Right lung (tissue), 5 donors: ENCODE measurements around the gene SPATS2. TPM values are rescaled to one million over a fixed set of nuclear protein-coding genes. Genes with fewer than 3 reads are reported as not detected.

ENCODE experiments used
- DNase-seq, 2 donors: peaks; one replicate each; pipeline ENCODE4 v3.0.0-alpha.2; 2013
- polyA plus RNA-seq, 5 donors: library from polyadenylated mRNA; unstranded; fragments of 120-200 nt; gene quantifications; one replicate each; pipeline versions ENCODE4 v1.2.1 to v1.2.3, GENCODE V29; 2013; ENCODE audit warnings: inconsistent platforms in 1 of 5, low replicate concordance in 1 of 5; ENCODE audit not compliant: insufficient read length in 5 of 5, insufficient read depth in 1 of 5

Gene SPATS2
- polyA plus RNA-seq, 5 donors, result 55.9 to 77.0 (median 66.8) TPM

DNA sequence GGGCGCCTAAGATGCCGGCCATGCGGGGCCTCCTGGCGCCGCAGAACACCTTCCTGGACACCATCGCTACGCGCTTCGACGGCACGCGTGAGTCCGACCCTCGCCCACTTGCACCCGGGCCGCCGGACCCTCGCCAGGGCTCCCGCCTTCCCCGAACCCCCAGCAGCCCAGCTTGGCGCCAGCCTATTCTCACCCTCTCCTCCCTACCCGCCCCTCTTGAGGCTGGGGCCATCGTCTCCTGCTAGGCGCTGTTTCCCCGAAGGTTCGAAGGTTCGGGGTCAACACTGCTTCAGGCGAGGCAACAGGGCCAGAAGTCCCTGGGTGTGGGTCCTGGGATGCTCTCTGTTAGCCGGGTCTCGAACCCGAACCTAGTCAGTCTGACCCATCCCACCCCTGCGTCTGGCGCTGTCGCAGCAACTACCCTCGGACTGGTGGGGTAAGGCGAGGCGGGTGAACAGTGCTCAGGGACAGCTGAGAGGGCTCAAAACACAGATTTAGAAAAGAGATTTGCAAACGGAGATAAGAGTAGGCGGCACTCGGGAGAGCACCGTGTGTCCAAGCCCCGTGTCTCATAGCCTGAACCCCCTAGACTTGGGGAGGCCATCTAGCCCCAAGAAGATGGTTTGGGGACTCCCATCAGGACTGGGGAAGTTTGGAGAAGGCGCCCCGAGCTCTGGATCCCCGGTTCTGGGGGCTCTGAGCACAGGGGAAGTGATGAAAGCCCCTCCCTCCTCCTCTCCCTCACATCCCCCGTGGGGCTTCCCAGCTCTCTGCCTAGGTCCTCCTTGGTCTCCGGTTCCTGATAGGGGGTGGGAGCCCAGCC, 172.4 kb downstream of the SPATS2 start:
- DNase-seq, result no peak

DNA sequence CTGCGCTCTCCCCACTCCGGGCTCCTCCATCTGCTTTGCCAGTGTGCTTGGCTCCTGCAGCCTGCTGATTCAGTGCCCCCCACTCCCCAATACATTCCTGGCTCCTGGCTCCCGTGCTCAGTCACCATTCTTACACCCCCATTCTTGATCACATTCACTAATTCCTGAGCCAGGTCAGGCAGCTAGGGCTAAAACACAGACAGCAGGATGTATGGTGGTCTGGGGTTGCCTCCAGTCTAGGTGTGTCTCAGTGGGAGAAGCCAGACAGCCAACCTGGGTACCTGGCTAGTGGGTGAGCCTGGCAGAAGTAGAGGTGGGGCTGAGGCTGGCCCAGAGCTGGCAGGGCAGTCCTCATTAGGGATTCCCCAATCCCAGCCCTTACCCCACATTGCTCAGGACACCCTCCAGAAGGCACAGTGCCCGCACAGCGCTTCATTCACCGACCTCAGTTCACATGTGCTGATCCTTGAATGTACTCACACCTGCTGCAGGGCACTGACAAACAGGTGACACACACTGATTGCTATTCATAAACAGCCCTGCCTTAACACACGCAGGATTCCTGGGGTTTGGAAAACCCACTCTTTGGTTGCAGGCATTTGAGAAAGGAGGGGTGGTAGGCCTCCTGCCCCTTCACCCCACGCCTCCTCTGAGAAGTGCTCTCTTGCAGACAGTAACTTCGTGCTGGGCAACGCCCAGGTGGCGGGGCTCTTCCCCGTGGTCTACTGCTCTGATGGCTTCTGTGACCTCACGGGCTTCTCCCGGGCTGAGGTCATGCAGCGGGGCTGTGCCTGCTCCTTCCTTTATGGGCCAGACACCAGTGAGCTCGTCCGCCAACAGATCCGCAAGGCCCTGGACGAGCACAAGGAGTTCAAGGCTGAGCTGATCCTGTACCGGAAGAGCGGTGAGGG, 173.2 kb downstream of the SPATS2 start:
- DNase-seq, result no peak

DNA sequence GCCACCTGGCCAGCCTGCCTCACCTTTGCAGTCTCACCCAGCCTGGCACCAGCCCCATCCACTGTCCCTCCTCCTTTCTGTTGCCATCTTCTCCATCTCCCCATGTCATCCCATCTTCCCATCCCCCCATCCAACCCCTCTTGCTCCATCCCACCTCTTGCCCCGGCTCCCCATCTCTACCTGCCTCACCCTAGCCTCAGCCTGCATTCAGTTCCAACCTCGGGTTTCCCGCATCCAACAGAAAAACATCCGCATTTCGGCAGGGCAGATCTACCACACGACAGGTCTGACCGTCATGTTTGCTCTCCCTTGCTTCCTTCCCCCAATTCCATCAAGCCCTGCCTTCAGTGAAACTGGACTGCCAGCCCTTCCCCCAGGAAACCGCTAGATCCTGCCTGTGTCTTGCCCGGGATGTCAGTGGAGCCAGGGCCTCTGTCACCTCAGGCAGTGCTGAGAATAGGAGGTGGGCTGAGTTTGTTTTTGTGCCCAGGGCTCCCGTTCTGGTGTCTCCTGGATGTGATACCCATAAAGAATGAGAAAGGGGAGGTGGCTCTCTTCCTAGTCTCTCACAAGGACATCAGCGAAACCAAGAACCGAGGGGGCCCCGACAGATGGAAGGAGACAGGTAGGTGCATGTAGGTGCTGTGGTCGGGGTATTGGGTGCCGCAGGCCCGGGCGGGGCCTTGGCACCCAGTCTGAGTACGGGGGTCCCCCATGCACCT, 174.0 kb downstream of the SPATS2 start:
- DNase-seq, result no peak

DNA sequence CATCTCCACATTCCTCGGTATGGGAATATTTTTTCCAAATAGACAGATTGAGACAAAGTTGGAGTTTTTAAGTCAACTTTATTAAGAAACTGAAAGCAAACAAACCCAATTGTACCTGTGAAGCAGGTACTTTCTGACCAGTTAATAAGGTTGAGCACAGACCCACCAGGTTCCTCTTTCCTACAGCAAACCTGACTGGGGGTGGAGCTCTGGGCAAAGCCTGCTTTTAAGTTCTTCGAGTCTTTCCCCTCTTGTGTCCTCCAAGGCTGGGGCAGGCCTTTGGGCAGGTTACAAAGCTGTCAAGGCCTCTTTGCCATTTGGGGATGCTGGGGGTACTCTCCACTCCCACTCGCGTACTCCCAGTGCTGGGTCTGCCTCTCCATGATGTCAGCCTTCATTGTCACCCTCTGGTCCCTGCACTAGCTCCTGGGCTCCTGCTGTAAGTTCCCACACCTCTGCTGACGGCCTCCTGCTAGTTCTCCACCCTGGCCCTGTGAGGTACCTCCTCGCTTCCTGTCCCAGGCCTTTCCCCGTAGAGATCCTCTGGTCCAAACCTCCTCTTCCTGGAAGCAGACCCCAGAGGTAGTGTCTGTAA, 174.7 kb downstream of the SPATS2 start:
- no peak for DNase-seq

DNA sequence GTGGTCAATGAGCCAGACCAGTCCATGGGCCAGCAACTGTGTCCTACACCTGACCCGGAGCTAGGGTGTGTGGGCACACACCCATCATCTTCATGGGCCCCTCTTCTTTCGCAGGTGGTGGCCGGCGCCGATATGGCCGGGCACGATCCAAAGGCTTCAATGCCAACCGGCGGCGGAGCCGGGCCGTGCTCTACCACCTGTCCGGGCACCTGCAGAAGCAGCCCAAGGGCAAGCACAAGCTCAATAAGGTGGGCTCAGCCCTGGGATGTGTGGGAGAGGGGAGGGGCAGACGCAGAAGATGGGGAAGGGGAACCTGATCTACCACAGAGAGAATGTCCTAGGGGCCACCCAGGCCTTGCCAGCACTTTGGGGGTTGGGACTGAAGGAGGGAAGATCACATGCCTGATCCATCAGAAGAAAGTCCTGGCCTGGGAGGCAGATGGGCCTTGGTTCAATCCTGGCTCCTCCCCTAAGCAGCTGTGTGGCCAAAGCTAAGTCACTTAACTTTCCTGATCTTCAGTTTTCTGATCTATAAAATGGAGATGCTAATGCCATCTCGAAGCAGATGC, 175.4 kb downstream of the SPATS2 start:
- no peak for DNase-seq

DNA sequence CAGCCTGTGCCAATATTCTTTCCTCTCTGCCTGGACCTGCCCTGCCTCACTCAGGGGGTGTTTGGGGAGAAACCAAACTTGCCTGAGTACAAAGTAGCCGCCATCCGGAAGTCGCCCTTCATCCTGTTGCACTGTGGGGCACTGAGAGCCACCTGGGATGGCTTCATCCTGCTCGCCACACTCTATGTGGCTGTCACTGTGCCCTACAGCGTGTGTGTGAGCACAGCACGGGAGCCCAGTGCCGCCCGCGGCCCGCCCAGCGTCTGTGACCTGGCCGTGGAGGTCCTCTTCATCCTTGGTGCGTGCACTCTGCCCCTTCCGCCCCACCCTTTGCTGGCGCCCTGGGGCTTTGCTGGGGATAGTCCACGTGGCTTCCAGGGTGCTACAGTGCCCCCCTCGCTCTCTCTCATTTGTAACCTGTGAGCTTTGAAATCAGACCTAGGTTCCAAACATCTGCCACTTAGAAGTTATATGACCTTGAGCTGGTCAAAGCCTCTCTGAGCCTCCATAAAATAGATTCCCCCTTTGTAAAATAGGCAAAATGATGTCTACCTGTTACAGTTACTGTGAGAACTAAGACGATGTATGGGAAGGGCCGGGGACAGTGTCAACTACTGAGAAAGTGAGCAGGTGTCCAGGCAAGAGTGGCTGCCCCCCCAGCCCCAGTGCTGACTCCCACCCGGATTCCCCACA, 176.1 kb downstream of the SPATS2 start:
- DNase-seq, result no peak

DNA sequence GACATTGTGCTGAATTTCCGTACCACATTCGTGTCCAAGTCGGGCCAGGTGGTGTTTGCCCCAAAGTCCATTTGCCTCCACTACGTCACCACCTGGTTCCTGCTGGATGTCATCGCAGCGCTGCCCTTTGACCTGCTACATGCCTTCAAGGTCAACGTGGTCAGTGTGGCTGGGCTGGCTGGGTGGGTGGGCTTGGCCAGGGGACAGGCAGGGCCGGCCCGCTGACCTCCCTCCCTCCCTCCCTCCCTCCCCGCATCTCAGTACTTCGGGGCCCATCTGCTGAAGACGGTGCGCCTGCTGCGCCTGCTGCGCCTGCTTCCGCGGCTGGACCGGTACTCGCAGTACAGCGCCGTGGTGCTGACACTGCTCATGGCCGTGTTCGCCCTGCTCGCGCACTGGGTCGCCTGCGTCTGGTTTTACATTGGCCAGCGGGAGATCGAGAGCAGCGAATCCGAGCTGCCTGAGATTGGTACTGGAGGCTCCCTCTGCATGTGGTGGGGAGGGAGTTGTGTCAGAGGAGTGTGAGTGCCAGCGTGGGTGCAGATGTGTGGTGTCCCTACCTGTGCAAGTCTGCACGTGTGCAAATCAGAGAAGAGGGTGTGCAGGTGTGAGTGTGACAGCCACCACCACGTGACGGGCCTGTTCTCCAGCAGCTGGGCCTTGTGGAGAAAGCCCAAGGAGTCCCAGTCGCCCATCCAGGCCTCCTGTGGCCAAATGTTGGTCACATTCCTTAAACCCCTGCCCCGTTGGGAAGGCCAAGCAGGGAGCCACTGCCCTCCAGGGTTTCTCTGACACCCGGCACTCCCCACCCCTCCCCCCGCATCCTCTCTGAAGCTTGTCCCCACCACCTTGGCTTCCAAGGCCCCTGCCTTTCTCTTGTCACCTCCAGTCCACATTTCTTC, 176.9 kb downstream of the SPATS2 start:
- DNase-seq, result no peak

DNA sequence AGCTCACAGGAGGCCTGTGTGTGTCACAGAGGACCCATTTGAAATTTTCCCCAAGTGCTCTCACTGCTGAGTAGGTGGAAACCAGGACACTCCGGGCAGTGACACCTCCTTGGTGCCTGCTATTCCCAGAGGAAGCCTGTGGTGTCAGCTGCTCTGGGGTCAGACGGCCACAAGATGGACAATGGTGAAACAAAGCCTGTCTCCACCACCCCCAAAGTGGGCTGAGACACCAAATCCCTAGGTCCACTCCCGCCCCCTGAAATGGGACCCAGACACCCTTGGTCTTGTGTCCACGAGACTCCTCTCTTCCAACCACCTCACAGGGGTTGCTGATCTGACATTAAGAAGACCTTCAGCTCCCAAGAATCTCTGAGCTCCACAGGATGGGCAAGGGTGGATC, 178.6 kb downstream of the SPATS2 start:
- DNase-seq, result no peak

DNA sequence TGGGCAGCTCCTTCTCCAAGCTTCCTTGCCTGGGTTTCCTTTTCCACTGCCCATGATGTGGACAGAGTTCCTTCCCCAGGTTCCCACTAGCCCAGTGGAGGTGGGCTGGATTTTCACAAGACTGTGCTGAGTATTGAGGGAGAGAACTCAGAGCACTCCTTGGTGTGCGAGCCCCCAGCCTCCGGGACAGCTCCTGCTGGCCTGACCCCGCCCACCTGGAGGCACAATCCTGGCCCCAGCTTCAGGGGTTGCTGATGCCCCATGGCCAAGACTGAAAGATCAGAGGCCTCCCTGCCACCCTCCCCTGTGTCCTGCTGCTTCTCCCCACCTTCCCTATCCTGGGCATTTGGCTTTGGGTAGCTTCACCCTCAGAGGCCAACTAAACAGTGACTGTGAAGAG, 179.2 kb downstream of the SPATS2 start:
- no peak for DNase-seq

DNA sequence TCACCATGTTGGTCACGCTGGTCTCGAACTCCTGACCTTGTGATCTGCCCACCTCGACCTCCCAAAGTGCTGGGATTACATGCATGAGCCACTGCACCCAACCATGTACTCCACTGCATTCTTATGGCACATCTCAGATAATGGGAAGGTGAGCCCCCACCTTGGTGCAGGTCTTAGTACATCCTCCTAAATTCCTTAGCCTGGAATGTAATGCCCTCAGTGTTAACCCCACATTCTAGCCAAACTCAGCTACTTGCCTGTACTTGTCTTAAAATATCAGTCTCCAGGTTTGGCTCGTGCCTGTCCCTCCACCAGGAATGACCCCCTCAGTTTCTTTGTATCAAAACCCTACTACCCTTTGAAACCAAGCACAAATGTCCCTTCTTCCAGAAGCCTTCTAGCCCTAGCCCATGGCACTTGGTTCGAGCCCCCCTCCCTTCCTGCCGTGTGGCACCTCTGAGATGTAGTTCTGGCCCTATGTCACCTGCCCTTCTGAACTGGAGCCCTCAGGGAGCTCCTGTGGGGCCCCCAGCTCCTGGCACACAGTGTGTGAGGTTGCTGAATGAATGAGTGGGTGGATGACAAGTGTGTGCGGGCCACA, 179.9 kb downstream of the SPATS2 start:
- DNase-seq, result no peak

DNA sequence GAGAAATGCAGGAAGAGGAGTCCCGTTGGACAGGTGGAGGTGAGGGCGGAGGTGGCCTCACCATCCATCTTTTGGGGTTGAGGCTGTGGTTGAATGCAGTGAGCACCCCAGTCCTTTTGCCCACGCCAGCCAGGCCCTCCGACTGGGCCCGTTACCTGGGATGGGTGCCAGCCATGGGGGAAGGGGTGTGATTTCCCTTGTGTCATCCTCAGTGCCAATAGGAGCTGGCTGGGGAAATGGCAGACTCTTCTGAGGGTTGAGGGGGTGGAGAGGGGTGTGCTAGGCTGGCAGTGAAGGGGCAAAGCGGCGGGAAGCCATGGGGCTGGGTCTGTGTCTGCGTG, 181.2 kb downstream of the SPATS2 start:
- DNase-seq, result no peak

DNA sequence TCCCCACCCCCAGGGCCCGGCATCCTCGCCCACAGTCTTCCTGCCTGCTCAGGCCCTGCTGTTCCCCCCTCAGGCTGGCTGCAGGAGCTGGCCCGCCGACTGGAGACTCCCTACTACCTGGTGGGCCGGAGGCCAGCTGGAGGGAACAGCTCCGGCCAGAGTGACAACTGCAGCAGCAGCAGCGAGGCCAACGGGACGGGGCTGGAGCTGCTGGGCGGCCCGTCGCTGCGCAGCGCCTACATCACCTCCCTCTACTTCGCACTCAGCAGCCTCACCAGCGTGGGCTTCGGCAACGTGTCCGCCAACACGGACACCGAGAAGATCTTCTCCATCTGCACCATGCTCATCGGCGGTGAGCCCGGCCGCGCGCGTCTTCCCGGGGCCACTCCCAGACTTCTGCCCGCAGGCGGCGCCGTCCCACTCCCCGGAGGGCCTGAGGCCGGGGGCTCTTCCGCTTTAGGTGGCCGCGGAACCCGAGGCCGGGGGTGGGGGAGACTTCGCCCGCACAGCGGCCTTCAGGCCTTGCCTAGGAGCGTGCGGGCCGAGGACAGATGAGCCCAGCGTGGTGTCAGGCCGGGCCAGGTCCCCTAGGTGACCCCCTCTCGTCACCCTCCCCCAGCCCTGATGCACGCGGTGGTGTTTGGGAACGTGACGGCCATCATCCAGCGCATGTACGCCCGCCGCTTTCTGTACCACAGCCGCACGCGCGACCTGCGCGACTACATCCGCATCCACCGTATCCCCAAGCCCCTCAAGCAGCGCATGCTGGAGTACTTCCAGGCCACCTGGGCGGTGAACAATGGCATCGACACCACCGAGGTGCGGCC, 181.8 kb downstream of the SPATS2 start:
- DNase-seq, result peak; percentile 38 to 50

DNA sequence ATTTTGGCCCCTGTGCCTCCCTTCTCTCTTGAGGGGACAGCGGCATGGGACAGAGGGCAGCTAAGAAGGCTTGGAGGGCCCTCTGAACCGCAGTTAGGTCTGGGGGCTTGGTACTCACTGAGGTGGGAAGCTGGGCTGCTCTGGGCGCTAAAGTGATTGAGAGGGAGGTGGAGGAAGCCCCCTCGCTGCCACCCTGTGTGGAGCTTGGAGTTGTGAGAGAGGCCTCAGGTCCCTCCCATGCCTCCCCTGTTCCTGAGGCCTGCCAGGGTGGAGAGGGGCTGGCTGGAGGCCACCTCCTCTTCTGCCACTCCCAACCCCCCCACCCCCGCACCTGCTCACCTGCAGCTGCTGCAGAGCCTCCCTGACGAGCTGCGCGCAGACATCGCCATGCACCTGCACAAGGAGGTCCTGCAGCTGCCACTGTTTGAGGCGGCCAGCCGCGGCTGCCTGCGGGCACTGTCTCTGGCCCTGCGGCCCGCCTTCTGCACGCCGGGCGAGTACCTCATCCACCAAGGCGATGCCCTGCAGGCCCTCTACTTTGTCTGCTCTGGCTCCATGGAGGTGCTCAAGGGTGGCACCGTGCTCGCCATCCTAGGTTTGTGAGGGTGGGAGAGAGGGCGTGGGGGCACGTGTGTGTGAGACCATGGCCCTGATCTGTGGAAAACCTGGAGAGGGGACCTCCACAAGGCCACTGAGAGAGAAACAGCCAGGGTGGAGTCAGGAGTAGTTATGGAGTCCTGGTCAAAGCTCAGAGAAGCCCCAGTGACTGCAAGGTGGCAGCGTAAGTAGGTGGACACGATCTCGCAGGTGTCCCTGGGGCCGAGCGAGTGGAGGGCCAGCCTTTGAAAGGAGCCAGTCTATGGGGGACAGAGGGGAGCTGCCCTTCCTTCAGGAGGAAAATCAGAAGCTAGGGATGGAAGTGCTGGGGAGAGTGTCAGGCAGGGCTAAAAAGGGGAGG, 182.8 kb downstream of the SPATS2 start:
- no peak for DNase-seq

DNA sequence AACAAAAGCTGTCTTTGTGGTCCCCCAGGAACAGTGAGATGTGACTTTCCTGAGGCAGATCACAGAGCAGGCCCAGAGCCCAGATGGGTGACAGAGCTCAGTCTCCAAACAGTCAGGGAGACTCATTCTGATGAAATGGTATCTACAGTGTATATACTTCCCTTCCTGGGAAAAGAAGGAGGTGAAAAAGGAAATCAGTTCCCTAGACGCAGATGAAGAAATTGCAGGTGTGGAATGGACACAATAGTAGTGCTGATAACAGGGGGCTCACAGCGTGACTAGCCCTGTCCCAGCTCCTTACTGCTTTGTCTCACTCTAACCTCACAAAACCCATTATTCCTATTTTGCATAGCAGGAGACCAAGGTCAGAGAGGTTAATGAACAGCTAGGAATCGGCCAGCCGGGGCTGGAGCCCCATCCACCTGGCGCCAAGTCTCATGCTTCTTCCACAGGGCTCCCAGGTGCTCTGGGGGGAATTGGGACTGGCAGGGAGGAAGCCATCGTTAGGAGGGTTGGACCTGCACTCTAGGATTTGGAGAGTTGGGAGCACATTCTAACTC, 183.5 kb downstream of the SPATS2 start:
- DNase-seq, result no peak

DNA sequence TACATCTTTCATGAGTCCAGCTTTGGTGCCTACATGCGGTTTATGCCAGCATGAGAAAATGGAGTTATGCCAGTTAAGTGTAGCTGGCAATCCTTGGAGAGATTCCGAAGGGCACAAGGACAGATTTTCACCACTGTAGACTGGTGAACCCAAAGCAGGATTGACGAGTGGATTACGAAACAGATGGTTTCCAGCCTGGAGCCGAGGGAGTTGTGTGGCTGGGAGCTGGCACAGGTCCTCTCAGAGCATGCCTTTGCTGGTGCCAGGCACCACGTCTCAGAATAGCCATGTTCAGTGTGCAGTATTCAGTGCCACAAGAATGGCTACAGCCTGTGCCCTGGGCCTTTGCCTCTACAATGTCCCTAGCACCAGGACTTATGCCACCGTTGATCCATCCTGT, 184.8 kb downstream of the SPATS2 start:
- no peak for DNase-seq

DNA sequence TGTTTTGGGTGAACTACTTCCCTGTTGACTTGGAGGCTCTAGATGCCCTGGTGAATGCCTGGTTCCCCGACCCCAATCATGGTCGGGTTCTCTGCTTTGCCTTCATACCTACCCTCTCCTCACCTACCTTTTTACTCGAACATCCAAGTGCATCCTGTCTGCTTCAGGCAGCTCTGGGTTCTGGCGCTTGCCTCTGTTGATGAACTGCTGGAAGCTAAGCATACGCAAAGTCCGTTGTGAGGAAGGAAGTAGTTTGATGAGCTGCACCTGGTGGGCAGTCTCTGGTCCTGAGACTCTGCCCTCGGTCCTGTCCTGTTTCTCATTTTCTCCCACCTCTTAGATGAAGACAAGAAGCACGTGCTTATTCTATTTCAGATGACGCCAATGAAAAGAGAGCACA, 185.2 kb downstream of the SPATS2 start:
- DNase-seq, result no peak

DNA sequence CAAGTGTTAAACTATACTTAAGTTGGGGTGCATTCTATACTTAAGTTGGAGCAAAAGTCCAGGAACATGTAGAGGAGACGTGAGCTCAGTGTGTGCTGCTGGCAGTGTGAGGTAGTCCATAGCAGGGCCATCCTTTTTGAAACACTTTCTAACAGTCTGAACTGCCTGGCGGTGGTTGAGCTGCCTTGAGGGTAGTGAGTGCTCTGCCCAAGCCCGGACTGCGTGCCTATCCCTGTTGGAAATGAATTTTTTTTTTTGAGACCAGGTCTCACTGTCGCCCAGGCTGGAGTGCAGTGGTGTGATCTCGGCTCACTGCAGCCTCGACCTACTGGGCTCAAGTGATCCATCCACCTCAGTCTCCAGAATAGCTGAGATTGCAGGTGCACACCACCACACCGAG, 185.6 kb downstream of the SPATS2 start:
- no peak for DNase-seq
